A673 (cell line): ENCODE measurements around the gene ID1. TPM values are rescaled to one million over a fixed set of nuclear protein-coding genes. Genes with fewer than 3 reads are reported as not detected.

ENCODE experiments used
- BruUV-seq: library from RNA; stranded (reverse); fragments of 400-500 nt; replicated peaks from 2 replicates; lab custom pipeline; 2021; lab: Mats Ljungman, UMichigan
- CTCF ChIA-PET: fragments of 300-600 bp; sonication (Branson Sonifier 250); formaldehyde crosslinking; loops from one replicate; lab custom pipeline; 2022; ENCODE audit warnings: antibody characterized with exemption; lab: Charles Lee
- POLR2A ChIA-PET: fragments of 300-600 bp; sonication (Branson Sonifier 250); formaldehyde crosslinking; loops from one replicate; lab custom pipeline; 2022; ENCODE audit warnings: antibody characterized with exemption; ENCODE audit not compliant: low non-redundant PET; lab: Charles Lee
- DNase-seq: peaks from one replicate; pipeline ENCODE4 v3.0.0-alpha.2; 2015; ENCODE audit warnings: low spot score
- H3K27ac ChIP-seq: fragments of 200-600 bp; sonication (generic); 2 replicates; pipeline ENCODE4 v1.5.1; 2016; ENCODE audit warnings: mixed run types, low read depth, mild to moderate bottlenecking, mixed read lengths, antibody characterized with exemption, low read length; ENCODE audit not compliant: poor library complexity, severe bottlenecking
- H3K27me3 ChIP-seq: fragments of 200-600 bp; sonication (generic); replicated peaks from 2 replicates; pipeline ENCODE4 v1.6.1; 2017; ENCODE audit warnings: mixed run types, low read depth, mild to moderate bottlenecking, mixed read lengths, antibody characterized with exemption, low read length; ENCODE audit not compliant: insufficient read depth, poor library complexity
- H3K36me3 ChIP-seq: fragments of 200-600 bp; sonication (generic); 2 replicates; pipeline ENCODE4 v1.6.1; 2016; ENCODE audit warnings: mixed run types, mild to moderate bottlenecking, mixed read lengths, antibody characterized with exemption, low read length; ENCODE audit not compliant: insufficient read depth, poor library complexity, severe bottlenecking
- H3K4me1 ChIP-seq: fragments of 200-600 bp; sonication (generic); 2 replicates; pipeline ENCODE4 v1.6.1; 2017; ENCODE audit warnings: mixed run types, mild to moderate bottlenecking, mixed read lengths, antibody characterized with exemption, low read length; ENCODE audit not compliant: insufficient read depth, poor library complexity, severe bottlenecking
- H3K4me3 ChIP-seq: fragments of 200-600 bp; sonication (generic); 2 replicates; pipeline ENCODE4 v1.5.1; 2016; ENCODE audit warnings: low read depth, mixed run types, mild to moderate bottlenecking, mixed read lengths, low read length; ENCODE audit not compliant: poor library complexity, severe bottlenecking
- H3K9me3 ChIP-seq: fragments of 200-600 bp; sonication (generic); 2 replicates; pipeline ENCODE4 v1.6.1; 2016; ENCODE audit warnings: mixed run types, low read depth, mild to moderate bottlenecking, mixed read lengths, antibody characterized with exemption, low read length; ENCODE audit not compliant: poor library complexity, severe bottlenecking
- CTCF ChIP-seq: fragments of 300-800, 200-600 bp; sonication (generic); conservative IDR thresholded peaks from 2 replicates; pipeline ENCODE4 v1.5.1; 2017; ENCODE audit warnings: low read depth, mild to moderate bottlenecking, antibody characterized with exemption, low read length, moderate library complexity, mixed read lengths
- EZH2 ChIP-seq: fragments of 200-600 bp; sonication (generic); IDR thresholded peaks from 2 replicates; pipeline ENCODE4 v1.6.1; 2017; ENCODE audit warnings: borderline replicate concordance, low read depth, mild to moderate bottlenecking, mixed read lengths, antibody characterized with exemption, low read length; ENCODE audit not compliant: poor library complexity, severe bottlenecking
- intact Hi-C: fragments of 100-400 bp; cut with micrococcal nuclease; formaldehyde crosslinking; loops from one replicate; pipeline ENCODE4 v1.10.0; 2022; ENCODE audit not compliant: unreplicated experiment
- total RNA-seq: library from RNA; stranded (reverse); gene quantifications from 2 replicates; pipeline ENCODE4 v1.2.3, GENCODE V29; 2021

The ID1 gene
- total RNA-seq, 1 experiment from 2014 or later, result 39.3 TPM

- no peak for TF ChIP-seq CTCF
- TF ChIP-seq EZH2, result no peak
- ChIA-PET POLR2A (no interaction called here), CTCF (interaction anchor here (0.7 kb wide), 1 partner anchor 144 kb away, joined by 9 read pairs; no protein-coding TSS in a partner anchor)
- Histone ChIP-seq H3K27ac (no peak overlapping the region), H3K36me3 (no peaks in the 10 kb centered on the region), H3K4me3 (no peak overlapping the region), H3K27me3 (no peaks in the 10 kb centered on the region), H3K4me1 (no peaks in the 10 kb centered on the region), H3K9me3 (no peaks in the 10 kb centered on the region)
- BruUV-seq, result no TSS peak
- intact Hi-C loops, result no loop called here
- DNase-seq, result no peak
Observed at GRCh38 chr20:31580706-31581105, 24.4 kb upstream of the ID1 start.

- no peak for DNase-seq
- no TSS peak for BruUV-seq
- intact Hi-C loops, result no loop called here
- ChIA-PET POLR2A (no interaction called here), CTCF (no interaction called here)
- no peaks in the 10 kb centered on the region for H3K9me3 ChIP-seq
- H3K27me3 ChIP-seq, result no peaks in the 10 kb centered on the region
- no peaks in the 10 kb centered on the region for H3K36me3 ChIP-seq
- no peak for TF ChIP-seq CTCF
- no peak for TF ChIP-seq EZH2
- no peak overlapping the region for H3K4me3 ChIP-seq
- no peaks in the 10 kb centered on the region for H3K4me1 ChIP-seq
- no peak overlapping the region for H3K27ac ChIP-seq
Observed at GRCh38 chr20:31581391-31581790, 23.7 kb upstream of the ID1 start.

- ChIA-PET POLR2A (no interaction called here), CTCF (no interaction called here)
- H3K4me3 ChIP-seq, result peak overlapping the region; percentile 52
- peak overlapping the region; percentile 57 for H3K27ac ChIP-seq
- H3K9me3 ChIP-seq, result no peaks in the 10 kb centered on the region
- intact Hi-C loops, result no loop called here
- H3K4me1 ChIP-seq, result peaks cover 10% of the 10 kb centered on the region
- no peak for TF ChIP-seq EZH2
- TF ChIP-seq CTCF, result no peak
- H3K36me3 ChIP-seq, result no peaks in the 10 kb centered on the region
- no TSS peak for BruUV-seq
- no peak for DNase-seq
- H3K27me3 ChIP-seq, result no peaks in the 10 kb centered on the region
Observed at GRCh38 chr20:31587545-31588389, 17.3 kb upstream of the ID1 start.
